Measurements from ENCODE around the gene RERE. TPM values are rescaled to one million over a fixed set of nuclear protein-coding genes. Genes with fewer than 3 reads are reported as not detected.

RERE gene
- total and polyA plus RNA-seq, 2 experiments from 2014 or later = 148 to 170 TPM

GRCh38 chr1:8339203-8339600 lies 478.2 kb downstream of the RERE start:
- Mint-ChIP-seq H3K4me3 (no peak overlapping the region), H3K27ac (no peak overlapping the region), H3K9me3 (peaks cover 3% of the 10 kb centered on the region; the same call in 1 of the 3 replicates), H3K36me3 (ENCODE audit: low read depth) (peaks cover 7% of the 10 kb centered on the region), H3K27me3 (ENCODE audit: insufficient read depth, low read depth, poor library complexity) (peaks cover 3% of the 10 kb centered on the region), H3K4me1 (no peaks in the 10 kb centered on the region)
- no peak overlapping the region for H3K4me2 ChIP-seq
- ATAC-seq = no peak
- TF ChIP-seq STAT1 (IDR thresholded peaks at IDR 0.05; ENCODE audit: unreplicated experiment) = no peak
- TF ChIP-seq POLR2AphosphoS5 (IDR thresholded peaks at IDR 0.05; ENCODE audit: low read depth) = no peak
- no peak for TF ChIP-seq NANOG (IDR thresholded peaks at IDR 0.05; ENCODE audit: borderline replicate concordance)
- no peak for TF ChIP-seq EZH2 (IDR thresholded peaks at IDR 0.05; ENCODE audit: low read depth, unreplicated experiment)
- TF ChIP-seq ETS1 (IDR thresholded peaks at IDR 0.05) = no peak
- TF ChIP-seq ZNF462 (CRISPR knock-in tag; IDR thresholded peaks at IDR 0.05) = no peak
- no peak for TF ChIP-seq ZNF114 (CRISPR knock-in tag; IDR thresholded peaks at IDR 0.05)
- no peak for TF ChIP-seq EZH2phosphoT487 (IDR thresholded peaks at IDR 0.05; ENCODE audit: unreplicated experiment)
- TF ChIP-seq CTCF (conservative IDR thresholded peaks at IDR 0.05; ENCODE audit: low read depth in 2 of 2) = no peak
- TF ChIP-seq ZNF331 (CRISPR knock-in tag; IDR thresholded peaks at IDR 0.05; ENCODE audit: low read depth) = no peak
- TF ChIP-seq CREB1 (CRISPR knock-in tag; IDR thresholded peaks at IDR 0.05; ENCODE audit: low read depth) = no peak
- no peak for TF ChIP-seq REST (IDR thresholded peaks at IDR 0.05; ENCODE audit: unreplicated experiment)
- TF ChIP-seq JUNB (IDR thresholded peaks at IDR 0.05; ENCODE audit: unreplicated experiment) = no peak
- H3K4me1 ChIP-seq (ENCODE audit: insufficient read depth) = no peaks in the 10 kb centered on the region
- H3K27me3 ChIP-seq (ENCODE audit: insufficient read depth) = no peaks in the 10 kb centered on the region
- H3K36me3 ChIP-seq (ENCODE audit: insufficient read depth) = no peaks in the 10 kb centered on the region
- no peaks in the 10 kb centered on the region for H3K9me2 ChIP-seq (ENCODE audit: insufficient read depth)
- no peaks in the 10 kb centered on the region for H3K79me2 ChIP-seq (replicated peaks; ENCODE audit: insufficient read depth)
- DNase-seq (ENCODE audit: low spot score) = no peak
- no peak overlapping the region for H2AFZ ChIP-seq
- H3F3A ChIP-seq (replicated peaks; ENCODE audit: low read depth) = no peaks in the 10 kb centered on the region
- H3K27ac ChIP-seq (ENCODE audit: low read depth) = no peak overlapping the region
- H3K4me3 ChIP-seq = no peak overlapping the region
- no peaks in the 10 kb centered on the region for H4K20me1 ChIP-seq (replicated peaks; ENCODE audit: insufficient read depth)
